Spleen (tissue), 7 donors: ENCODE results near the gene DCLK2.
A peak's percentile ranks its signal among the peaks of the same experiment; 100 is the strongest.

Experiments used
- POLR2A ChIP-seq, 3 donors: fragments of 450-650 bp; IDR thresholded peaks; one replicate each; pipeline ENCODE4 v1.5.1; 2017; ENCODE audit warnings: antibody characterized with exemption in 3 of 3, mild to moderate bottlenecking in 1 of 3
- POLR2AphosphoS5 ChIP-seq, 3 donors: sonication (generic); formaldehyde crosslinking; IDR thresholded peaks; one replicate each; pipeline ENCODE4 v1.5.1; 2017; ENCODE audit warnings: antibody characterized with exemption in 3 of 3
- TF ChIP-seq, protein P1 (sequence below), 11 experiments: fragments of 200-600 bp in 7 of 11; fragments of 450-650 bp in 4 of 11; sonication (generic) in 4 of 11; IDR thresholded peaks in 8 of 11; conservative IDR thresholded peaks in 3 of 11; 1 replicate in 7 of 11; 2 replicates in 4 of 11; pipeline versions ENCODE4 v1.4.0 to v1.8.0; 2016 to 2021; ENCODE audit warnings: antibody characterized with exemption in 11 of 11, inconsistent platforms in 4 of 11, mild to moderate bottlenecking in 1 of 11
- donor health status: DM: no; HTN: no; CAD: no; lungs with moderate emphysema.
- donor health status: DM: no; HTN: no; CAD: no.
- donor health status: DM: no; HTN: no; CAD: no.

DNA sequence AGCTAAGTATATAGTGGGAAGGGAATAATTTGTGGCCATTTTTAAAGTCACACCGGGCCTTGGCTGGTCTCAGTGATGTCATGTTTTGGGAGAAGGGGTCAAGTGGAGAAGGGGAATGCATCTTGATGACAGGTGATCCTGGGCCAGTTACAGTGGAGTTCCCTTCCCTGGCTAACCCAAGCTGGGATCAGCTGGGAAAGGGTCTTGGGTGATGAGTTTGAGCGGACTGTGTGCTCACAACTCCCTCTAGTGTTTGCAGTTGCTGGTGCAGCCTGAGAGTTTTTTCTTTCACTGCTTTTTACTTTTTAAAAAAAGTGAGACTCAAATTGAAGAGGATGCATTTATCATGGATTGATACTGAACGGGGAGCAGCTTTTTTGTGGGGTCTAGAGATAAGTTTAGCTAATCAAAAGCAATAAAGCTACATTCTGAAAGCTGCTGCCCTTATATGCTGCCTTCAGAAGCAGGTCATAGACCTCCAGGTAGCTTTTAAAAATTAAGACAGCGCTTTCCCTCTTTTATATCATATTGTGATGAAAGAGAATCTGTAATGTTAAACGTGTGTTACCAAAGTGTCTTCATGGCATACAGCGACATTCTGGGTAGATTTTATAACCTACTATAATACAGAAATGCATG lies 164.7 kb downstream of the DCLK2 start:
- TF ChIP-seq, protein P1, sequence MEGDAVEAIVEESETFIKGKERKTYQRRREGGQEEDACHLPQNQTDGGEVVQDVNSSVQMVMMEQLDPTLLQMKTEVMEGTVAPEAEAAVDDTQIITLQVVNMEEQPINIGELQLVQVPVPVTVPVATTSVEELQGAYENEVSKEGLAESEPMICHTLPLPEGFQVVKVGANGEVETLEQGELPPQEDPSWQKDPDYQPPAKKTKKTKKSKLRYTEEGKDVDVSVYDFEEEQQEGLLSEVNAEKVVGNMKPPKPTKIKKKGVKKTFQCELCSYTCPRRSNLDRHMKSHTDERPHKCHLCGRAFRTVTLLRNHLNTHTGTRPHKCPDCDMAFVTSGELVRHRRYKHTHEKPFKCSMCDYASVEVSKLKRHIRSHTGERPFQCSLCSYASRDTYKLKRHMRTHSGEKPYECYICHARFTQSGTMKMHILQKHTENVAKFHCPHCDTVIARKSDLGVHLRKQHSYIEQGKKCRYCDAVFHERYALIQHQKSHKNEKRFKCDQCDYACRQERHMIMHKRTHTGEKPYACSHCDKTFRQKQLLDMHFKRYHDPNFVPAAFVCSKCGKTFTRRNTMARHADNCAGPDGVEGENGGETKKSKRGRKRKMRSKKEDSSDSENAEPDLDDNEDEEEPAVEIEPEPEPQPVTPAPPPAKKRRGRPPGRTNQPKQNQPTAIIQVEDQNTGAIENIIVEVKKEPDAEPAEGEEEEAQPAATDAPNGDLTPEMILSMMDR (IDR thresholded peaks at IDR 0.05 in 8 of 11, conservative IDR thresholded peaks at IDR 0.05 in 3 of 11): peak in 10 of 11 experiments; percentile 36 to 79 (median 70)
- no peak for TF ChIP-seq POLR2A (IDR thresholded peaks at IDR 0.05)
- TF ChIP-seq POLR2AphosphoS5 (IDR thresholded peaks at IDR 0.05): no peak
